Hindlimb muscle (tissue), 1 donor: Measurements from ENCODE around the gene OR52N1. TPM values are rescaled to one million over a fixed set of nuclear protein-coding genes. Genes with fewer than 3 reads are reported as not detected.

Experiments used
- polyA plus RNA-seq: library from polyadenylated mRNA; unstranded; fragments of 120-200 nt; gene quantifications from one replicate; pipeline ENCODE4 v1.2.1, GENCODE V29; 2013; ENCODE audit not compliant: insufficient read length

The OR52N1 gene
- polyA plus RNA-seq, 1 donor = not detected

Other genes with a start within 250 kb of the OR52N1 start
- not detected for gene OR52H1, start 242.7 kb downstream of the OR52N1 start, polyA plus RNA-seq
- not detected for gene OR52B6, start 210.4 kb downstream of the OR52N1 start, polyA plus RNA-seq
- gene TRIM6, start 194.6 kb downstream of the OR52N1 start, polyA plus RNA-seq = 1.1 TPM
- 4.1 TPM for gene TRIM34, start 166.3 kb downstream of the OR52N1 start, polyA plus RNA-seq
- gene TRIM5, start 106.2 kb downstream of the OR52N1 start, polyA plus RNA-seq = 13.9 TPM
- gene TRIM22, start 101.5 kb downstream of the OR52N1 start, polyA plus RNA-seq = 12.1 TPM
- gene OR56B1, start 54.8 kb downstream of the OR52N1 start, polyA plus RNA-seq = not detected
- gene OR52N4, start 37.0 kb downstream of the OR52N1 start, polyA plus RNA-seq = 0.26 TPM
- not detected for gene OR52N5, start 7.9 kb downstream of the OR52N1 start, polyA plus RNA-seq
- gene OR52N2, start 17.7 kb upstream of the OR52N1 start, polyA plus RNA-seq = not detected
- gene OR52E6, start 50.6 kb upstream of the OR52N1 start, polyA plus RNA-seq = not detected
- not detected for gene OR52E8, start 66.4 kb upstream of the OR52N1 start, polyA plus RNA-seq
- gene OR52E4, start 89.4 kb upstream of the OR52N1 start, polyA plus RNA-seq = not detected
- gene OR52E5, start 101.9 kb upstream of the OR52N1 start, polyA plus RNA-seq = not detected
- not detected for gene OR56A3, start 151.0 kb upstream of the OR52N1 start, polyA plus RNA-seq
- gene OR56A5, start 177.2 kb upstream of the OR52N1 start, polyA plus RNA-seq = not detected
- not detected for gene OR52L1, start 195.7 kb upstream of the OR52N1 start, polyA plus RNA-seq
- not detected for gene OR56A4, start 215.7 kb upstream of the OR52N1 start, polyA plus RNA-seq
- gene OR56A1, start 239.5 kb upstream of the OR52N1 start, polyA plus RNA-seq = not detected